Measurements from ENCODE around the gene PTGES3L.

DNA sequence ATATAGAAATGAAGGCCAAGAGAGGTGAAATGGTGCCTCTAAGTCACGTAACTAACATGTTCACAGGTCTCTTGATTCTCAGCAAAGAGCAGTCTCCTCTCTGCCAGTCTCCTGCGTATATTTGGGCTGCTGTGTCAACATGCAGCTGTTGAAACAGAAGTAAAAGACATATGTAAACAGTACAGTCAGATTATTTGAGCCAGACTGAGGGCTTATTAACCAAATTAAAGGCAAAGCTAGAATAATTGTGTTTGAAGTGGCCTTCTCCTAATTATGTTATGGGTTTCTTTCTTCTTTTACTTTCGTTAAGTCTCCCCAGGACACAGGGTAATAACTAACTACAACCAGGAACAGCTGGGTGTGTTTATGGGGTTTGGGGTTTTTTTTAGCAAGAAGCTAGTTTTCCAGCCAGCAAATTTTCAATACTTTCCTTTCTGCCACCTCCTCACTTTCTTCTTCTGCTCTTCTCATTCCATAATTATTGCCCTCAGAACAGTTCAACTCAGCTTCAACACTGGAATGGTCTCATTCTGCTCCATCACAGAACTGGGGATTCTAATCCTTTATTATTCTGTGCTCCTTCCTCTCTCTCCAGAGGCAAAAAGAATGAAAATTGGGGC lies 60.9 kb downstream of the PTGES3L start:
- TF ChIP-seq, protein P1, sequence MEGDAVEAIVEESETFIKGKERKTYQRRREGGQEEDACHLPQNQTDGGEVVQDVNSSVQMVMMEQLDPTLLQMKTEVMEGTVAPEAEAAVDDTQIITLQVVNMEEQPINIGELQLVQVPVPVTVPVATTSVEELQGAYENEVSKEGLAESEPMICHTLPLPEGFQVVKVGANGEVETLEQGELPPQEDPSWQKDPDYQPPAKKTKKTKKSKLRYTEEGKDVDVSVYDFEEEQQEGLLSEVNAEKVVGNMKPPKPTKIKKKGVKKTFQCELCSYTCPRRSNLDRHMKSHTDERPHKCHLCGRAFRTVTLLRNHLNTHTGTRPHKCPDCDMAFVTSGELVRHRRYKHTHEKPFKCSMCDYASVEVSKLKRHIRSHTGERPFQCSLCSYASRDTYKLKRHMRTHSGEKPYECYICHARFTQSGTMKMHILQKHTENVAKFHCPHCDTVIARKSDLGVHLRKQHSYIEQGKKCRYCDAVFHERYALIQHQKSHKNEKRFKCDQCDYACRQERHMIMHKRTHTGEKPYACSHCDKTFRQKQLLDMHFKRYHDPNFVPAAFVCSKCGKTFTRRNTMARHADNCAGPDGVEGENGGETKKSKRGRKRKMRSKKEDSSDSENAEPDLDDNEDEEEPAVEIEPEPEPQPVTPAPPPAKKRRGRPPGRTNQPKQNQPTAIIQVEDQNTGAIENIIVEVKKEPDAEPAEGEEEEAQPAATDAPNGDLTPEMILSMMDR (optimal IDR thresholded peaks at IDR 0.05 in 1 of 3, IDR thresholded peaks at IDR 0.05 in 1 of 3, conservative IDR thresholded peaks at IDR 0.05 in 1 of 3; ENCODE audit: extremely low read depth in 1 of 3, insufficient read depth in 2 of 3, low read length in 3 of 3), result no peak
- no peak for TF ChIP-seq EZH2 (IDR thresholded peaks at IDR 0.05; ENCODE audit: low read length)
